Fibroblast of lung (primary cell): ENCODE measurements around the gene CDK2. TPM values are rescaled to one million over a fixed set of nuclear protein-coding genes. Genes with fewer than 3 reads are reported as not detected.

ENCODE experiments used
- DNase-seq, 2 donors: peaks; one replicate each; pipeline versions ENCODE4 v3.0.0 to v3.0.0-alpha.2; 2010; ENCODE audit warnings: low read depth in 2 of 2
- H2AFZ ChIP-seq: 2 replicates; pipeline ENCODE4 v1.5.1; 2012; ENCODE audit warnings: low read length, control low read depth, inconsistent platforms
- H3K27ac ChIP-seq: 2 replicates; pipeline ENCODE4 v1.5.1; 2011; ENCODE audit warnings: low read length, control low read depth; ENCODE audit not compliant: insufficient read depth
- H3K27me3 ChIP-seq: 2 replicates; pipeline ENCODE4 v1.5.1; 2011; ENCODE audit warnings: mild to moderate bottlenecking, low read length; ENCODE audit not compliant: control insufficient read depth, insufficient read depth
- H3K36me3 ChIP-seq: 2 replicates; pipeline ENCODE4 v1.5.1; 2011; ENCODE audit warnings: low read length; ENCODE audit not compliant: control insufficient read depth, insufficient read depth
- H3K4me1 ChIP-seq: 2 replicates; pipeline ENCODE4 v1.5.1; 2011; ENCODE audit warnings: low read length; ENCODE audit not compliant: control insufficient read depth, insufficient read depth; ENCODE audit errors: extremely low read depth
- H3K4me2 ChIP-seq: 2 replicates; pipeline ENCODE4 v1.5.1; 2011; ENCODE audit warnings: low read length, control low read depth; ENCODE audit not compliant: insufficient read depth; ENCODE audit errors: extremely low read depth
- H3K4me3 ChIP-seq, 4 experiments: fragments of 200-600 bp in 1 of 4; sonication (generic) in 1 of 4; replicated peaks in 1 of 4; 2 replicates each; pipeline ENCODE4 v1.5.1; 2011 to 2016; ENCODE audit warnings: low read length in 4 of 4, low read depth in 3 of 4, mild to moderate bottlenecking in 3 of 4, control low read depth in 2 of 4, inconsistent platforms in 1 of 4, mixed read lengths in 1 of 4; ENCODE audit not compliant: insufficient read depth in 1 of 4; ENCODE audit errors: control extremely low read depth in 1 of 4
- H3K79me2 ChIP-seq: 2 replicates; pipeline ENCODE4 v1.5.1; 2012; ENCODE audit warnings: mild to moderate bottlenecking, low read length, inconsistent platforms; ENCODE audit not compliant: control insufficient read depth, insufficient read depth
- H3K9ac ChIP-seq: 2 replicates; pipeline ENCODE4 v1.5.1; 2011; ENCODE audit warnings: mild to moderate bottlenecking, low read length, control low read depth; ENCODE audit not compliant: insufficient read depth
- H3K9me3 ChIP-seq: 2 replicates; pipeline ENCODE4 v1.5.1; 2012; ENCODE audit warnings: low read depth, low read length; ENCODE audit not compliant: control insufficient read depth, insufficient read depth
- H4K20me1 ChIP-seq: 2 replicates; pipeline ENCODE4 v1.5.1; 2011; ENCODE audit warnings: low read length; ENCODE audit not compliant: control insufficient read depth, insufficient read depth; ENCODE audit errors: extremely low read depth
- EZH2 ChIP-seq: IDR thresholded peaks from 2 replicates; pipeline ENCODE4 v1.5.1; 2012; ENCODE audit warnings: low read length, control low read depth, mild to moderate bottlenecking; ENCODE audit errors: missing control alignments
- polyA plus RNA-seq, 2 donors: library from polyadenylated mRNA; depleted of rRNA in 1 of 2; stranded (reverse) in 1 of 2; unstranded in 1 of 2; fragments of >200 nt; gene quantifications; 2 replicates each; pipeline ENCODE4 v1.2.1, GENCODE V29; 2011 to 2012; ENCODE audit warnings: missing spikeins in 1 of 2
- total RNA-seq: library from RNA; depleted of rRNA; stranded (reverse); fragments of >200 nt; gene quantifications from 2 replicates; pipeline ENCODE4 v1.2.1, GENCODE V29; 2014
- TF ChIP-seq, protein P1 (sequence below), 2 donors: IDR thresholded peaks in 1 of 2; conservative IDR thresholded peaks in 1 of 2; 1 replicate in 1 of 2; 2 replicates in 1 of 2; pipeline ENCODE4 v1.5.1; 2011 to 2012; ENCODE audit warnings: low read length in 2 of 2, control low read depth in 1 of 2, inconsistent platforms in 1 of 2, low read depth in 1 of 2, mild to moderate bottlenecking in 1 of 2

Gene CDK2
- total and polyA plus RNA-seq, 2 donors (not counting 1 experiment from before 2014, with no cell fraction given), result 12.7 to 32.5 TPM

DNA sequence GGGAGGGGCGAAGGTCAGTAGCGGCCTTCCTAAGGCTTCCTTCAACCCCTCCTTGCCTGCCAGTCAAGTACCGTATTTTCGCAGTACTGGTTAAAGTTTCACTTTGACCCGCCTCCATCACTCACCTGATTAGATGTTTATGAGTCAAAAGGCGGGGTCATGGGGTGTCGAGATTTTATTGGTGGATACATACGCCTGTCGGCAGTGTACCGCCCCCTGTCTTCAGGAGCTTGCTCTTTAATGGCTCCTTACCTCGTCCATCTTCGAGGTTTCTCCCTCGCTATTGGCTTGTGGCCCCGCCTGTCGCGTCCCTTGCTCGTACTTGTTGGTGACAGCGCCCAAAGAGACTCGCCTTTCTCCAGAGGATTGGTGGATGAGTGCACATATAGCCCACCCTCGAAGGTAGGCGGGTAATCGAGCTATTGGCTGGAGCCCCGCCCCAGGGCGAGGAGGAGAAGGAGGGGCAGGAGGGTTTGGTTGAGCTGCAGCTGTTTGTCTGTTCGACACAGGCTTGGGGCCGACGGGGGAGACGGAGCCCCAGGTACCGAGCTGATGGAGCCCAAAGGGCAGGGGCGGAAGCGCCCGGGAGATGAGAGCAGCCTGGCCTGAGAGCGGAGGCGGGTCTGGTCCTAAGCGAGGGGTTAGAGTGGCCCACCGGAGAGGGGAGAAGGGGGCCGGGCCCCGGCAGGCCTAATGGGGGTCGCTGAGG lies 7.1 kb downstream of the CDK2 start, which contains the start of gene RAB5B:
Gene RAB5B (plus strand): TSS at position 480 of the 709 bp plus-strand sequence. CDS start 12,883 bp downstream, outside the sequence.
- H3K4me2 ChIP-seq, result peak within 1 kb of the TSS; percentile 92
- no peaks in the 10 kb centered on the region for H3K9me3 ChIP-seq
- H3K4me3 ChIP-seq, result peak within 1 kb of the TSS; percentile 92 to 97 (median 96)
- H3K36me3 ChIP-seq, result peaks cover 2% of the 10 kb centered on the region
- TF ChIP-seq EZH2, result no peak
- TF ChIP-seq, protein P1, sequence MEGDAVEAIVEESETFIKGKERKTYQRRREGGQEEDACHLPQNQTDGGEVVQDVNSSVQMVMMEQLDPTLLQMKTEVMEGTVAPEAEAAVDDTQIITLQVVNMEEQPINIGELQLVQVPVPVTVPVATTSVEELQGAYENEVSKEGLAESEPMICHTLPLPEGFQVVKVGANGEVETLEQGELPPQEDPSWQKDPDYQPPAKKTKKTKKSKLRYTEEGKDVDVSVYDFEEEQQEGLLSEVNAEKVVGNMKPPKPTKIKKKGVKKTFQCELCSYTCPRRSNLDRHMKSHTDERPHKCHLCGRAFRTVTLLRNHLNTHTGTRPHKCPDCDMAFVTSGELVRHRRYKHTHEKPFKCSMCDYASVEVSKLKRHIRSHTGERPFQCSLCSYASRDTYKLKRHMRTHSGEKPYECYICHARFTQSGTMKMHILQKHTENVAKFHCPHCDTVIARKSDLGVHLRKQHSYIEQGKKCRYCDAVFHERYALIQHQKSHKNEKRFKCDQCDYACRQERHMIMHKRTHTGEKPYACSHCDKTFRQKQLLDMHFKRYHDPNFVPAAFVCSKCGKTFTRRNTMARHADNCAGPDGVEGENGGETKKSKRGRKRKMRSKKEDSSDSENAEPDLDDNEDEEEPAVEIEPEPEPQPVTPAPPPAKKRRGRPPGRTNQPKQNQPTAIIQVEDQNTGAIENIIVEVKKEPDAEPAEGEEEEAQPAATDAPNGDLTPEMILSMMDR (conservative IDR thresholded peaks at IDR 0.05 in 1 of 2, IDR thresholded peaks at IDR 0.05 in 1 of 2; ENCODE audit: low read depth in 1 of 2, low read length in 2 of 2), result peak; percentile 40 to 54
- H3K27ac ChIP-seq, result peak within 1 kb of the TSS; percentile 94
- peaks cover 11% of the 10 kb centered on the region for H3K4me1 ChIP-seq
- H3K9ac ChIP-seq, result peak within 1 kb of the TSS; percentile 97
- DNase-seq, result peak; percentile 100
- no peaks in the 10 kb centered on the region for H3K27me3 ChIP-seq
- peak within 1 kb of the TSS; percentile 54 for H2AFZ ChIP-seq
- no peaks in the 10 kb centered on the region for H4K20me1 ChIP-seq
- peaks cover 49% of the 10 kb centered on the region for H3K79me2 ChIP-seq

DNA sequence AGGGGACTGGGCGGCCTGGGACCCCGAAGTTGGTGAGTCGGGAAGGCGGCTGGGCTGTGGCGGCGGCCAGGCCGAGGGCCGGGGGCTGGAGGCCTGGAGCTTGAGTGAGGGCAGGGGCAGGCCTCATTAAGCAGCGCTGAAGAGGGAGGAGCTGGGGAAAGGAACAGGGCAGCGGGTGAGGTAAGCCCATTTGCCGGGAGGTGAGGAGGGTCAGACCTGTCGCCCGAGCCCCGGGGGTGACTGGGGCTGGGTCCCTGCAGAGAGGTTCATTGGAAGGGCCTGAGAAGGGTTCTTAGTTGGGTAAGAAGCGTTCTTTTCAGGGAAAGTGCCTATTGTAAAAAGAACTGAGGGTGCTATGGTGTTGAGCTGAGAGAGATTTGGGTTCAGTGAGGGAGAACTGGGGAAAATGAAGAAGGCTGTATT lies 7.7 kb downstream of the CDK2 start:
- Histone ChIP-seq H3K4me2 (peak overlapping the region; percentile 42), H3K4me1 (peaks cover 11% of the 10 kb centered on the region), H3K9ac (peak overlapping the region; percentile 97), H3K27ac (peak overlapping the region; percentile 89), H2AFZ (peak overlapping the region; percentile 54), H3K9me3 (no peaks in the 10 kb centered on the region), H4K20me1 (no peaks in the 10 kb centered on the region), H3K27me3 (no peaks in the 10 kb centered on the region), H3K36me3 (peaks cover 2% of the 10 kb centered on the region), H3K79me2 (peaks cover 50% of the 10 kb centered on the region), H3K4me3 (peak overlapping the region; percentile 91 to 97 (median 94))
- DNase-seq, result peak; percentile 45 to 59
- TF ChIP-seq, protein P1 (conservative IDR thresholded peaks at IDR 0.05 in 1 of 2, IDR thresholded peaks at IDR 0.05 in 1 of 2; ENCODE audit: low read depth in 1 of 2, low read length in 2 of 2), result no peak
- TF ChIP-seq EZH2, result no peak

DNA sequence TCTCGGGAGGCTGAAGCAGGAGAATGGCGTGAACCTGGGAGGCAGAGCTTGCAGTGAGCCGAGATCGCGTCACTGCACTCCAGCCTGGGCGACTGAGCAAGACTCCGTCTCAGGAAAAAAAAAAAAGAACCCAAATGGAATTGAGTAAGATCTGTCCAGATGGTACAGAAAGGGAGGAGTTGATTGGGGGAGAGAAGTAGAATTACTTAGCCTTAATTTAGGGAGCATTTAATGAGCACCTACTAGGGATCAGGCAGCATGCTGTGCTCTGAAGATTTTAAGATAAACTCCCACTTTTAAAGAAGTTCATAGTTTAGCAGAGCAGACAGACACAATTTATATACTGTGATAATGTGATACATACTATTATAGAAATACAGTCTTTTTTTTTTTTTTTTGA lies 11.8 kb downstream of the CDK2 start:
- Histone ChIP-seq H3K27me3 (no peaks in the 10 kb centered on the region), H3K9me3 (no peaks in the 10 kb centered on the region), H3K4me2 (no peak overlapping the region), H3K4me1 (peaks cover 2% of the 10 kb centered on the region), H3K36me3 (peaks cover 8% of the 10 kb centered on the region), H2AFZ (no peak overlapping the region), H3K9ac (no peak overlapping the region), H3K4me3 (no peak overlapping the region), H4K20me1 (no peaks in the 10 kb centered on the region), H3K27ac (no peak overlapping the region), H3K79me2 (peaks cover 55% of the 10 kb centered on the region)
- no peak for DNase-seq
- no peak for TF ChIP-seq EZH2
- TF ChIP-seq, protein P1 (conservative IDR thresholded peaks at IDR 0.05 in 1 of 2, IDR thresholded peaks at IDR 0.05 in 1 of 2; ENCODE audit: low read depth in 1 of 2, low read length in 2 of 2), result no peak
